T-cell (primary cell): ENCODE measurements around the gene NDUFAF3. TPM values are rescaled to one million over a fixed set of nuclear protein-coding genes. Genes with fewer than 3 reads are reported as not detected.

Experiments used
- ATAC-seq, 4 experiments: fragments of 200-7000 bp in 3 of 4; fragments of 150-1000 bp in 1 of 4; cut with Tn5 transposase; replicated peaks in 1 of 4; 1 replicate in 3 of 4; 2 replicates in 1 of 4; pipeline ENCODE4 v1.10.0; 2021; ENCODE audit warnings: moderate library complexity in 3 of 4, mild to moderate bottlenecking in 2 of 4, moderate number of reproducible peaks in 1 of 4
- CTCF ChIA-PET, 2 donors: fragments of 300-600 bp; sonication (Branson Sonifier 250); formaldehyde crosslinking; loops; one replicate each; lab custom pipeline; 2022; ENCODE audit warnings: antibody characterized with exemption in 2 of 2; lab: Charles Lee
- POLR2A ChIA-PET, 2 donors: fragments of 300-600 bp; sonication (Branson Sonifier 250); formaldehyde crosslinking; loops; one replicate each; lab custom pipeline; 2022; ENCODE audit warnings: antibody characterized with exemption in 2 of 2; lab: Charles Lee
- DNase-seq, 35 experiments: peaks; one replicate each; pipeline versions ENCODE4 v3.0.0 to v3.0.0-alpha.2; 2013 to 2023
- H3K27ac ChIP-seq: one replicate; pipeline ENCODE4 v1.5.1; 2013; ENCODE audit warnings: low read length
- H3K27me3 ChIP-seq, 2 experiments: replicated peaks in 1 of 2; 1 replicate in 1 of 2; 2 replicates in 1 of 2; pipeline versions ENCODE4 v1.6.1 to v1.7.0; 2013; ENCODE audit warnings: low read length in 1 of 2, mixed read lengths in 1 of 2; ENCODE audit not compliant: control insufficient read depth in 2 of 2, insufficient read depth in 2 of 2; ENCODE audit errors: extremely low read depth in 1 of 2
- H3K36me3 ChIP-seq, 2 donors: 1 replicate in 1 of 2; 2 replicates in 1 of 2; pipeline versions ENCODE4 v1.6.1 to v1.7.0; 2013; ENCODE audit warnings: low read length in 1 of 2; ENCODE audit not compliant: control insufficient read depth in 2 of 2, insufficient read depth in 1 of 2; ENCODE audit errors: extremely low read depth in 1 of 2
- H3K4me1 ChIP-seq, 2 experiments: 1 replicate in 1 of 2; 2 replicates in 1 of 2; pipeline versions ENCODE4 v1.6.1 to v1.7.0; 2013; ENCODE audit warnings: low read length in 2 of 2, mixed read lengths in 1 of 2; ENCODE audit not compliant: insufficient read depth in 2 of 2, control insufficient read depth in 1 of 2; ENCODE audit errors: extremely low read depth in 1 of 2
- H3K4me3 ChIP-seq, 2 donors: 1 replicate in 1 of 2; 2 replicates in 1 of 2; pipeline versions ENCODE4 v1.5.1 to v1.7.0; 2013; ENCODE audit warnings: mild to moderate bottlenecking in 2 of 2, low read length in 1 of 2, moderate library complexity in 1 of 2; ENCODE audit not compliant: control insufficient read depth in 1 of 2; ENCODE audit errors: extremely low read depth in 1 of 2
- H3K9me3 ChIP-seq: 2 replicates; pipeline ENCODE4 v1.7.0; 2013
- H3K27ac Mint-ChIP-seq, 2 donors: one replicate each; pipeline ENCODE4 v1.8.0; 2020 to 2021; ENCODE audit warnings: mild to moderate bottlenecking in 2 of 2, mixed read lengths in 2 of 2
- H3K27me3 Mint-ChIP-seq, 2 donors: one replicate each; pipeline ENCODE4 v1.8.0; 2021 to 2022; ENCODE audit warnings: mixed read lengths in 2 of 2
- H3K36me3 Mint-ChIP-seq: one replicate; pipeline ENCODE4 v1.8.0; 2021; ENCODE audit warnings: mixed read lengths
- H3K4me1 Mint-ChIP-seq, 3 donors: one replicate each; pipeline ENCODE4 v1.8.0; 2020 to 2022; ENCODE audit warnings: mixed read lengths in 3 of 3, mild to moderate bottlenecking in 1 of 3
- H3K4me3 Mint-ChIP-seq, 3 donors: one replicate each; pipeline ENCODE4 v1.8.0; 2020 to 2022; ENCODE audit warnings: mild to moderate bottlenecking in 3 of 3, mixed read lengths in 3 of 3, moderate library complexity in 3 of 3
- H3K9me3 Mint-ChIP-seq, 3 donors: one replicate each; pipeline ENCODE4 v1.8.0; 2020 to 2022; ENCODE audit warnings: mixed read lengths in 3 of 3
- WGBS: methylation state at CpG from one replicate; pipeline ENCODE4 v1.1.5; 2013; ENCODE audit warnings: missing lambda C conversion rate; ENCODE audit not compliant: insufficient coverage; 5-methylcytosine and 5-hydroxymethylcytosine counted together
- total RNA-seq, 35 experiments: library from RNA in 6 of 35; stranded (reverse) in 6 of 35; fragments of 120-200 nt in 1 of 35; gene quantifications; one replicate each; pipeline versions ENCODE4 v1.2.1 to v1.2.4 and lab custom pipeline; 2013 to 2026

NDUFAF3 gene
- total RNA-seq, 5 donors from 2014 or later (not counting 1 experiment from before 2014, with no cell fraction given) = 62.8 to 92.1 (median 78.1) TPM

- peaks cover 28% of the 10 kb centered on the region for H3K36me3 Mint-ChIP-seq
- POLR2A ChIA-PET = interaction anchor here (0.6 to 0.7 kb wide), 2 partner anchors 205 to 320 kb away, joined by 3 read pairs; no protein-coding TSS in a partner anchor
These were observed 12.7 kb downstream of the NDUFAF3 start for GRCh38 chr3:49034650-49035049.

GRCh38 chr3:49035281-49035680 is 13.4 kb downstream of the NDUFAF3 start:
- Histone ChIP-seq H3K4me1 (no peaks in the 10 kb centered on the region), H3K36me3 (peaks cover 18 to 70% of the 10 kb centered on the region in 2 donors), H3K27ac (no peak overlapping the region), H3K9me3 (no peaks in the 10 kb centered on the region), H3K27me3 (no peaks in the 10 kb centered on the region), H3K4me3 (no peak overlapping the region)
- ATAC-seq (no peak), DNase-seq (no peak)
- H3K4me1 Mint-ChIP-seq = no peaks in the 10 kb centered on the region
- ChIA-PET CTCF (no interaction called here), POLR2A (no interaction called here)
- no peaks in the 10 kb centered on the region for H3K27me3 Mint-ChIP-seq
- H3K4me3 Mint-ChIP-seq = no peak overlapping the region
- peaks cover 30% of the 10 kb centered on the region for H3K36me3 Mint-ChIP-seq
- H3K9me3 Mint-ChIP-seq = no peaks in the 10 kb centered on the region
- 94% methylated on average over 2 of the region's 3 CpGs for WGBS
- H3K27ac Mint-ChIP-seq = no peak overlapping the region

More at GRCh38 chr3:49034650-49035049, 12.7 kb downstream of the NDUFAF3 start:
- Histone ChIP-seq H3K36me3 (peaks cover 18 to 76% of the 10 kb centered on the region in 2 donors), H3K9me3 (no peaks in the 10 kb centered on the region), H3K4me1 (no peaks in the 10 kb centered on the region), H3K27me3 (no peaks in the 10 kb centered on the region), H3K27ac (no peak overlapping the region), H3K4me3 (no peak overlapping the region)
- DNase-seq (no peak), ATAC-seq (no peak)
- CTCF ChIA-PET = interaction anchor here in 1 of 2 donors (0.6 kb wide), 1 partner anchor 56 kb away, joined by 6 read pairs; no protein-coding TSS in a partner anchor
- peak overlapping the region in 1 of 2 donors; percentile 55 for H3K27ac Mint-ChIP-seq
- peaks cover 2% of the 10 kb centered on the region in 3 donors for H3K4me1 Mint-ChIP-seq
- H3K27me3 Mint-ChIP-seq = no peaks in the 10 kb centered on the region
- no peaks in the 10 kb centered on the region for H3K9me3 Mint-ChIP-seq
- 100% methylated on average over 2 of the region's 2 CpGs for WGBS
- no peak overlapping the region for H3K4me3 Mint-ChIP-seq

GRCh38 chr3:49053543-49053942 is 31.6 kb downstream of the NDUFAF3 start:
- Mint-ChIP-seq H3K27me3 (no peaks in the 10 kb centered on the region), H3K4me3 (no peak overlapping the region), H3K4me1 (peaks cover 6 to 32% (median 16%) of the 10 kb centered on the region in 3 donors), H3K36me3 (peaks cover 39% of the 10 kb centered on the region), H3K27ac (no peak overlapping the region), H3K9me3 (no peaks in the 10 kb centered on the region)
- ATAC-seq (no peak), DNase-seq (no peak)
- POLR2A ChIA-PET = interaction anchor here in 1 of 2 donors (0.5 kb wide), 1 partner anchor 17 kb away, joined by 5 read pairs; no protein-coding TSS in a partner anchor
- H3K4me3 ChIP-seq = no peak overlapping the region
- peaks cover 16 to 51% of the 10 kb centered on the region in 2 donors for H3K36me3 ChIP-seq
- 100% methylated on average over 1 of the region's 1 CpG for WGBS
- H3K27ac ChIP-seq = no peak overlapping the region
- H3K9me3 ChIP-seq = no peaks in the 10 kb centered on the region
- H3K4me1 ChIP-seq = no peaks in the 10 kb centered on the region
- CTCF ChIA-PET = interaction anchor here in 1 of 2 donors (0.5 to 0.7 kb wide), 2 partner anchors 149 to 288 kb away, joined by 4 to 7 read pairs; no protein-coding TSS in a partner anchor
- H3K27me3 ChIP-seq = no peaks in the 10 kb centered on the region

GRCh38 chr3:49054344-49054862 is 32.5 kb downstream of the NDUFAF3 start:
- WGBS = no CpG with 5 or more reads among the region's 2 CpGs
- H3K9me3 ChIP-seq = no peaks in the 10 kb centered on the region
- H3K4me1 ChIP-seq = no peaks in the 10 kb centered on the region
- Mint-ChIP-seq H3K9me3 (no peaks in the 10 kb centered on the region), H3K27me3 (no peaks in the 10 kb centered on the region), H3K4me1 (peaks cover 6 to 32% (median 16%) of the 10 kb centered on the region in 3 donors), H3K4me3 (no peak overlapping the region), H3K27ac (no peak overlapping the region), H3K36me3 (peaks cover 39% of the 10 kb centered on the region)
- no peak for ATAC-seq
- no peaks in the 10 kb centered on the region for H3K27me3 ChIP-seq
- no peak for DNase-seq
- no peak overlapping the region for H3K27ac ChIP-seq
- CTCF ChIA-PET = no interaction called here
- POLR2A ChIA-PET = interaction anchor here in 1 of 2 donors (0.6 kb wide), 2 partner anchors 8 to 35 kb away, joined by 3 to 10 read pairs; no protein-coding TSS in a partner anchor
- H3K36me3 ChIP-seq = peaks cover 16 to 55% of the 10 kb centered on the region in 2 donors
- no peak overlapping the region for H3K4me3 ChIP-seq

GRCh38 chr3:49057268-49057667 is 35.3 kb downstream of the NDUFAF3 start:
- H3K36me3 Mint-ChIP-seq = peaks cover 34% of the 10 kb centered on the region
- Histone ChIP-seq H3K27ac (no peak overlapping the region), H3K36me3 (peaks cover 11 to 62% of the 10 kb centered on the region in 2 donors), H3K4me3 (no peak overlapping the region), H3K4me1 (no peaks in the 10 kb centered on the region), H3K9me3 (no peaks in the 10 kb centered on the region), H3K27me3 (no peaks in the 10 kb centered on the region)
- ChIA-PET CTCF (no interaction called here), POLR2A (no interaction called here)
- no peaks in the 10 kb centered on the region for H3K27me3 Mint-ChIP-seq
- no peaks in the 10 kb centered on the region for H3K9me3 Mint-ChIP-seq
- peaks cover 1 to 14% (median 2%) of the 10 kb centered on the region in 3 donors for H3K4me1 Mint-ChIP-seq
- ATAC-seq (peak in 1 of 4 experiments; percentile 24), DNase-seq (no peak)
- WGBS = 96% methylated on average over 9 of the region's 10 CpGs
- no peak overlapping the region for H3K27ac Mint-ChIP-seq
- no peak overlapping the region for H3K4me3 Mint-ChIP-seq

- Histone ChIP-seq H3K9me3 (no peaks in the 10 kb centered on the region), H3K4me3 (no peak overlapping the region), H3K27ac (no peak overlapping the region), H3K36me3 (peaks cover 12 to 62% of the 10 kb centered on the region in 2 donors), H3K4me1 (no peaks in the 10 kb centered on the region), H3K27me3 (no peaks in the 10 kb centered on the region)
- Mint-ChIP-seq H3K9me3 (no peaks in the 10 kb centered on the region), H3K36me3 (peaks cover 30% of the 10 kb centered on the region), H3K27ac (no peak overlapping the region), H3K27me3 (no peaks in the 10 kb centered on the region), H3K4me3 (no peak overlapping the region), H3K4me1 (peaks cover 1 to 9% (median 2%) of the 10 kb centered on the region in 3 donors)
- whole genome bisulfite sequencing = 100% methylated on average over 7 of the region's 7 CpGs
- ChIA-PET CTCF (no interaction called here), POLR2A (no interaction called here)
- ATAC-seq (no peak), DNase-seq (no peak)
These were observed 36.1 kb downstream of the NDUFAF3 start for GRCh38 chr3:49058011-49058410.
